Eye (tissue), 1 donor: ENCODE results near the gene CPT1A.

Source experiments
- DNase-seq: peaks from one replicate; pipeline ENCODE4 v3.0.0-alpha.2; 2015

Gene CPT1A

DNA sequence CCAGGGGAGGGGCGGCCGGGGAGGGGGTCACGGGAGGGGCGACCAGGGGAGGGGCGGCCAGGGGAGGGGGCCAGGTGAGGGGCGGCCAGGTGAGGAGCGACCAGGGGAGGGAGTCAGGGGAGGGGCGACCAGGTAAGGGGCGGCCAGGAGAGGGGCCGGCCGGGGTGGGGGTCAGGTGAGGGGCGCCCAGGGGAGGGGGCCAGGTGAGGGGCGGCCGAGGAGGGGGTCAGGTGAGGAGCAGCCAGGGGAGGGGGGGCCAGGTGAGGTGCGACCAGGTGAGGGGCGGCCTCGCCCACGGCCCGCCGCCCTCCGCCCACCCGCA lies 90.8 kb downstream of the CPT1A start:
- no peak for DNase-seq

DNA sequence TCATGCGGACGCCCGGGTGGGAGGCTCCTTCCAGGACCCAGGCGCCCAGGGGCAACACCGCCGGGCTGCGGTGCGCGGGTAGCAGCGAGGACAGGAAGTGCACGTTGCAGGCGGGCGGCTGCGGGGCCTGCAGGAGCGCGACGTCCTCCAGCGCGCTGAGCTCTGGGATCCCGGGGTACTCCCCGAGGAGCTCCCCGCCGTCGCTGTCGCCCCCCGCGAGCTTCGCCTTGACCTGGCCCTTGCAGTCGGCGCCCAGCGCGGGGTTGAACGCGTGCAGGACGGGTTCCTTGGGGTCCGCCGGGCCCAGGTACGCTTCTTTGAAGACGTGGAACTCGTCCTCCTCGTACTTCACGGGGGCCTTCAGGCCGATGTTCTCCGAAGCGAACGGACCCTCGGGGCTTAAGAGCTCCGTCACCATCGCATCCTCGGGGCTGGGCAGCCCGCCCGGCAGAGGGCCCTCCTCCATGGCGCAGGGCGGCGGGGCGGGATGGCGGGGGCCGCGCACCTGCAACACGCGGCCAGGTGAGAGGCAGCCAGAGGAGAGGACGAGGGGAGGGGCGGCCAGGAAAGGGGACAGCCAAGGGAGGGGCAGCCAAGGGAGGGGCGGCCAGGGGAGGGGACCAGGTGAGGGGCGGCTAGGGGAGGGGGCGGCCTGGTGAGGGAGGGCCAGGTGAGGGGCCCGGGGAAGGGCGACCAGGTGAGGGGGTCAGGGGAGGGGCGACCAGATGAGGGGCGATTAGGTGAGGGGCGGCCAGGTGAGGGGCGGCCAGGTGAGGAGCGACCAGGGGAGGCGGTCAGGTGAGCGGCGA lies 91.3 kb downstream of the CPT1A start:
- DNase-seq, result peak; percentile 74

DNA sequence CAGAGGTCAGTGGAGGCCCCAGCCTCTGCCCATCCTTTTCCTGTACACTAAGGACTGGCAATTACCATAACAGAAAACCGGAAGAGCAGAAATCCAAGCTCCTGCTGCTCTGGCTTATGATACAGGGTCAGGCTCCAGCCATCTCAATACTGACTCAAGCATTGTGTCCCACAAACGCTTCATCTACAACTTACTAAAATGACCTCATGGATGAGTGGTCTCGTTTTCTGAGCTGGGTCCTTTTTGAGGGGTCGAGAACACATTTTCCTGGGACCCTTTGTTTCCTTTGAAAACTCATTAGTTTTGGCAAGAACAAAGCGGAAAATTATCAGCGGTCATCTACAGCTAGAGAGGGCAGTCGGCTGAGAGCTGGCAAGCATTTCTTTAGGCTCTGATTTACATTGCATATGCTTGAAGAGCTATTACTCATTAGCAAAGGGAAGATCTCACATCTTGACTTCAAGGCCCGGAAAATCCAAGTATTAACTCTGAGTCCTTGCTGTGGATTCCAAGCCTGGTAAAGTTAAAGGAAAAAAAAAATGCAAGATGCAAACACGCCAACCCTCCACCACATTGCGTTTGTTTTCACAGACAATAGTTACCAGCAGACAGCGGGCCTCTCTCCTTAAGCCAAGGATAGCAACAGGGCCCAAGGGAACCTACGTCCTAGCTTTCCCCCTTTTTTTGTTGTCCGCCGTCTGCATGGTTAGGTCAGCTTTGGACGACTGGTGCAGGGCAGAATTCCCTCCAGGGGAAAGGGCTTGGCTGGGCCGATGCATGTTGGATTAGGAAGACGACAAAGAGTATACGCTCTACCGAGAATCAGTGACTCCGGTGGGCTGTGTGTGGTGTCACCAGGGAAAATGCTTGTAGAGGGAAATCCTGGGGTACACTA lies 92.2 kb downstream of the CPT1A start:
- DNase-seq, result peak; percentile 74

DNA sequence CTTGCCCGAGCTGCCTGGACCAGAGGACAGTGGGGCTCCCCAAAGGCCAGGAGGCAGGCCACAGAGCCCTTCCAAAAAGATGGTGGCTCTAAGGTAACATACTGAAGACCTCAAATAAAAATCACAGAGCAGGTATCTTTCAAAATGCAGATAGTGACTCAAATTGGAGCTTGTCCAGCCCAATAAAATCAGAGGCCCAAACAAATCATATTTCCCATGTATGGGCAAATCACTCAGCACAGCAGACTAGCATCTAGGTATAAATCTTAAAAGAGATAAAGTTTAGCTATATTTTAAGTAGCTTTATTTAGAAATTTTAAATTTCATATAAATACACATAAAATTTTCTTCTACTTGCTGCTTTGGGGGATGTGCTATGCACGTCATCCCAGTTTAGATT lies 93.7 kb downstream of the CPT1A start:
- DNase-seq, result no peak

DNA sequence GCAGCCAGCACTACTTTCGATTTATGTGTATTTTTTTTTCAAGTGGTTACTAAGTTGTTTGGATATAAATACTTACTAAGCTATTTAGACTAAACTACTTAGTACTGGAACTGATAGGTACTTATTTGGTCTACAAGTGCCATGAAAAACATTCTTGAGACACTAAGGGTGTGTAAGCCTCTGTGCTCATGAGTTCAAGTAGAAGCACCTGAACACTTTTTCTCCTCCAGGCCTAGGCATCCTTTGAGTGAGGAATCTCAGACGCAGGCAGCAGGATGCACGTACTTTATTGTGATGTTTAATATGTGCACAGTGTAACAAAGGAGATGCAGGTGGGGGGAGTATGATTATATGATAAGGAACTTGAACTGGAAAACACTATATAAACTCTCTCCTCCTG lies 98.2 kb downstream of the CPT1A start:
- no peak for DNase-seq

DNA sequence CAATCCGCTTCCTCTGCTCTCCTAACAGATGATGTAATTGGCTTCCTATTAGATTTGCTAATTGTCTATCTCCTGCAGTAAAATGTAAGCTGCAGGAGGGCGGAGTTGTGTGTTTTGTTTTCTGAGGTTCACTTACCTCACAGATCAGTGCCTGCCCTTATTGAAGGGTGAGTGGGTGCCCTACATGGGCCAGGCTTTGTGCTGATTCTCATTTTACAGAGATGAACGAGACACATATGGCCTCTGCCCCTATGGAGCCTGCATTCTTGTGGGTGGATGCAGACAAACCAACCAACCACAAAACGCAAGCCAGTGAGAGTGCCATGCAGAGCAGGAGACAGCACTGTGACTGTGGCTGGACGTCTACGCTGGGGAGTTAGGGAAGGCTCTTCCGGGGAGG lies 100.3 kb downstream of the CPT1A start:
- DNase-seq, result no peak

DNA sequence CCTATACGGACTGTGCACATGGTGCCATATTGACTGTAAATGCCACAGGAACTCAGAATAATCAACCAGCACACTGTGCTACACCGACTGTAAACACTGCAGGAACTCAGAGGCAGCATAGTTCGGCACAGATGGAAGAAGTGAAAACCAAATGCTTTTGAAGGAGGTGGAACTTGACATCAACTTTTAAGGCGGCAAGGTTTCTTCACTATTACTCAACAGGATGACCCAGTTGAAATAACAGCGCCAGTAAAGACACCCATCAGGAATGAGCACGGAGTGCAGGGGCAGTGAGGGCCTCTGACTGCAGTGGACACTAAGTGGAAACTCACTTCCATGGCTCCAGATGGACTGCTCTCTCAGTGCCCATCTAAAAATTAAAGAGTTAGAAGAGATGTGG lies 106.1 kb downstream of the CPT1A start:
- no peak for DNase-seq

DNA sequence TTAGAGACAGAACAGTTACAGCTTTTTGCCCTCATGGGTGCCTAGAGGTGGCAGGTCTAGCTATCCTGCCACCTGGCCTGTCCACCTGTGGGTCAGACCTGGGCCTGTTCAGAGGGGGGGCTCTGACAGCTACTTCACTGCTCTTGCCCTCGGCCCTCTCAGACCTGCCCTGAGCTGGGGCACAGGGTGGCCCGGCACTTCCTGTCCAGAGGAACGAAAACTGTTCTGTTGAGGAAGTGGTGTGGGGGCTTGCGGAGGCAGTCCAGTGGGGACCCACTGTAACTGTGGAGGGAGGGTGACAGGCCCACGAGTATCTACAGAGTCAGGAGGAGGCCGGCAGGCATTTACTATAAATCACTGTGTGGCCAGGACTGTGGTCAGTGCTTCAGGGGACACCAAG lies 106.6 kb downstream of the CPT1A start:
- no peak for DNase-seq

DNA sequence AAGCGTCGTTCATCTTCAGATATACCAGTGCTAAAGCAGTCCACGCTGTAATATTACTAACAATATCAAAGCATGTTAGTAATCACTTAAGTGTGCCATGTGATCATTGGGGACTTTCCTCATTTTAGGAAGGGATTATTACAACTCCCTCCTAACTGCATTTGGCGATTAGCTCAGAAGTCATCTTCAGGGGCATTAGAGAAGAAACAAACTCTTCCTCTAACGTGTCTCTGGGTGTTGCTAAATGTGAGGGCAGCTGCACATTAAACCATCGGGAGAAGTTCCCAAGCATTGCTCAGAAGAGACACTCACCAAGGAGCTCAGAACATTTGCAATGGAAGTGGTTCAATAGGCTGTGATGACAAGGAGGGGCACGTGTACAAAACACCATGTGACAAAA lies 107.6 kb downstream of the CPT1A start:
- DNase-seq, result no peak

DNA sequence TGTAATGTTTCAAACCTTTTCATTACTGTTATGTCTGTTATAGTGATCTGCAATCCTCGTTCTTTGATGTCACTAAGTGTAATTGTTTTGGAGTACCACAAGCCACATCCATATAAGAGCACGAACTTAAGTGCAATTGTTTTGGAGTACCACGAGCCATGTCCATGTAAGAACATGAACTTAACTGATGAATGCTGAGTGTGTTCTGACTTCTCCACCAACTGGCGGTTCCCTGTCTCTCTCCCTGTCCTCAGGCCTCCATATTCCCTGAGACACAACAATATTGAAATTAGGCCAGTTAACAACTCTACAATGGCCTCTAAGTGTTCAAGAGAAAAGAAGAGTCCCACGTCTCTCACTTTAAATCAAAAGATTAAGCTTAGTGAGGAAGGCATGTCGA lies 113.9 kb downstream of the CPT1A start:
- no peak for DNase-seq

DNA sequence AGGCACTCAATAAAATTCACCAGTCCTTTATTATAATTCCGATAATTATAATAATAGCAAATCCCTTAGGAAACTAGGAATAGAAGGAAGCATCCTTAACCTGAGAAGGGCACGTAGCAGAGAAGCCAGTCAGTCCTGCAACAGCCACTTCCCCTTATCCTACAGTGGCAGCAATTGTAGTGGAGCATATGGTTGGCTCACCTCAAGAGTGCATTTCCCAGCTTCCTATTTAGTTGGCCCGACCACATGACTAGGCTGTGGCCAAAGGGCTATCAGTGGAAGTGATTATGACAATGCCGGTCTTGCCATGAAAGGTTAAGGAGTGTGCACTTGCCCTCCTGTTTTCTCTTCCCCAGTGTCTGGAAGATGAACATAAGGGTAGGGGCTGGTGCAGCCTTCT lies 117.4 kb downstream of the CPT1A start:
- DNase-seq, result no peak

DNA sequence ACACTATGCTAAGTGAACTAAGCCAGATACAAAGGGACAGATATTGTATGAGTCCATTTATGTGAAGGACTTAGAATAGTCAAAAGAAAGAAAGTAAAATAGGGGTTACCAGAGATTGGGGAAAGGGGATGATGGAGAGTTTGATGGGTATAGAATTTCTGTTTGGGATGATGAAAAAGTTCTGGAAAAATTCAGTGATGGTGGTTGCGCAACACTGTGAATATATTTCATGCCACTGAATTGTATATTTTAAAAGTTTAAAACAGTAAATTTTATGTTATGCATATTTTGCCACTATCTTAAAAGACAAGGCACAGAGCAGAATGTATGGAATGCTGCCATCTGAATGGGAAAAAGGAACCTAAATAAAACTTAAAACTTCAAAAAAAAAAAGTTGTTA lies 119.6 kb downstream of the CPT1A start:
- no peak for DNase-seq

DNA sequence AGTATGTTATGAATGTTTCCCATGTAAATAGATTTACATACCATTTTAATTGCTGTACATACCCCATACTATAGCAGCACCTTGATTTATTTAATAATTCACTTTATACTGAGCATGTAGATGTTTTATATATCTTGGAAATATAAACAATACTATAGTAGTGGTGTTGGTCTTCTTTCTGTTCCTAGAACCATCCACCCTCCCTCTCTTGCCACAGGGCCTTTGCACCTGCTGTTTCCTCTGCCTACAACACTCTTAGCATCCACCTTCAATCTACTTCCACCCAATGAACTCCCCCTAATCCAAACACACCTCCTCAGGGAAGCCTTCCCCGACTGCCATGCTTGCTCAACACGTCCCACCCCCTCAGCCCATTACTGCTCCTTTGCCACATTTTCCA lies 120.6 kb downstream of the CPT1A start:
- no peak for DNase-seq

DNA sequence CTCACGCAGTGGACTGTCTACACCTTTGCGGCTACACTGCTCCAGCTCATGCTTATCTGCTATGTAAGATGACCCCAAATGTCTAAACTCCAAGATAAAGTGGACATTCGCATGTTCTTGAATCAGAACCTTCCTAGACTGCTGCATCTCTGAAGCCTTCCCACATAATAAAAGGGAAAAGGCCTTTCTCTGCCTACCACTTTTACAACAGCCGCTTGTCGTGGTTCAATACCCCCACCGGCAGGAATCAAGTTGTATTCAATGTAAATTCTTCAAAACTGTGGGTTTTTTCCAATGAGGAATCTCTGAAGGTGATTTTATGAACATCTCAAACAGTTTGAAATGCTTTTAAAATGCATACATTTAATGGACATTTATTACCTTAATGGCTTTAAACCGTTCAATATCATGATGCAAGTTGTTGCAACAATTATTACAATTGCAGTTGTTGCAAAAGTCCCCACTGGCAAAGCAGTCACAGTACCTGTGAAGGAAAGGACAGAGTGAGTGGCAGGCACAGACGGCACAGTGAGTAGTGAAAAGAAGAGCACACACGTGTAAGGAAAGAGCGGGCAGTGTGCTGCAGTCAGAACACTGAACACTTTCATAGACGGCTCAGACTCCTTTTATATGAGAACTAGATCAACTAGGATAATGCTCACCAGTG lies 126.1 kb downstream of the CPT1A start:
- no peak for DNase-seq

DNA sequence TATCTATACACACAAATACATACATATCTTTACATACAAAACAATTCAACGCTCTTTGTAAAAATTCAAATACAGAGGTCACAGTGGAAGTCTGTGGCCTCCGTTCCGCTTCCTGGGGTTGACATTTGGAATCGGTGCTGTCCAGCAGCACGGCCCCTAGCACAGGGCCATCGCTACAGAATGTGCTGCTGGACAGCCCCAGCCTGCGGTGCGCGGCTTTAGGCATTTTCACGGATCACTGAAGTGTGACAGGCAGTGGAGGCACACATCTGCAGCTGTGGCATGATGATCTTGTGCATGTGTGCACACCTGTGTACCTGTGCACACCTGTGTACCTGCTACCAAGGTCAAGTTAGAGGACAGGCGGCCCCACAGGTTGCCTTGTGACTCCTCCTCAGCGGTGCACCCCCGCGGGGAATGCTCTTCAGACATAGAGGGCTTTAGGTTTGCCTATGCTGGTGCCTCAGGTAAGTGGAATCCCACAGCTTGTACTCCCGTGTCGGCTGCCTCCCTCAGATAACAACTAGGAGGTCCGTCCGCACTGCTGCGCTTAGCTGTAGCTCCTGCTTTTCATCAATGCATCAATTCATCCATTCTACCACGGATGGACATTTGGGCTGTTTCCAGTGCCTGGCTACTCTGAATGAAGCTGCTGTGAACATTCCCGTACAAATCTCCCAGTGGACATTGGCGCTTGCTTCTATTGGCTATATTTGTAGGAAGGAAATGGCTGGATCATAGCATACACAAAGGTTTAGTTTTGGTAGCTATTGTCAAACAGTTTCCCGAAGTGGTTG lies 127.5 kb downstream of the CPT1A start:
- DNase-seq, result no peak

DNA sequence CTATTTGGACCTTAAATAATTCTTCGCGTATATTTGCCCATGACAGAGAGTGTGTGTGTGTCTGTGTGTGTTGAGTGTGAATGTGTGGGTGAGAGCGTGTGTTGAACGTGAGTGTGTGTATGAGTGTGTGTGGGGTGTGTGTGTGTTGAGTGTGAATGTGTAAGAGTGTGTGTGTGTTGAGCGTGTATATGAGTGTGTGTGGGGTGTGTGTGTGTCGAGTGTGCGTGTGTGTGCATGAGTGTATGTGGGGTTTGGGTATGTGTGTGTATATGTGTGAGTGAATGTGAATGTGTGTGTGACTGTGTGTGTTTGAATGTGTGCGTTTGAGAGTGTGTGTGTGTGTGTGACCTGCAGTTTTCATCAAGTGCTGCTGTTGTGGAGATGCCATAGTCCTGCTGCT lies 130.6 kb downstream of the CPT1A start:
- no peak for DNase-seq

DNA sequence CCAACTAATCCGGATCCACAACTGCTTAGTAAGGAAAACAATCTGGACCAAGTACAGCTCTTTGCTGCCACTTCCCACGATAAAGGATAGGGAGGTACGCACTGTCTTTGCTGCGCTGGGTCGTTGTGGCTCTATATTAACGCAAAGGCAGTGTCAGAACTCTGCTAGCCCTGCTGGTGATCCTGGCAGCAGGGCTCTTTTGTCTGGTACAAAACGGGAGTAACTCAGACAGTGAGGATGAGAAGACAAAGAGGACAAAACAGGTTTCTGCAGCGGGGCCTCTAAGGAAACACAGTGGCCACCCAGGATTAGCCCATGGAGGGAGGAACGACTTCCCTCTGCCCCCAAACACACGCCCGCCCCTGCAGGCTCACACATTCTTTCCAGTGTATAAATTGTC lies 131.3 kb downstream of the CPT1A start:
- peak; percentile 46 for DNase-seq

DNA sequence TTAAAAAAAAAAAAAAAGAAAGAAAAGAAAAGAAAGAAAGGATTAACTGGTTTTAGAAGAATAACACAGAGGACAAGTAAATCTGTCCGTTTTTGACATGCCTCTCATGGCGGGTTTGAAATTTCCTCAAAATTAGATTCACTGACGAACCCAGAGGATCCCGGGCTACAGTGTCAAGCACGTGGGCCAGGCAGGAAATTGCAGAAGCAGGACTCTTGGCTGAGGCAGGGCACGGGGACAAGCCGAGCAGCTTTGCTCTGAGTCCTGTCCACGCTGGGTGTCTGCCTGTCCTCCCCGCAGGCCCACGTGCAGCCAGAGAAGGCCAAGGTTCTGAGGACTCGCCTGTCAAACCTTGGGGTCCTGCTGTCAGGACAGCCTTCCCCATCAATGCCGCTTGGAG lies 132.7 kb downstream of the CPT1A start:
- DNase-seq, result no peak

DNA sequence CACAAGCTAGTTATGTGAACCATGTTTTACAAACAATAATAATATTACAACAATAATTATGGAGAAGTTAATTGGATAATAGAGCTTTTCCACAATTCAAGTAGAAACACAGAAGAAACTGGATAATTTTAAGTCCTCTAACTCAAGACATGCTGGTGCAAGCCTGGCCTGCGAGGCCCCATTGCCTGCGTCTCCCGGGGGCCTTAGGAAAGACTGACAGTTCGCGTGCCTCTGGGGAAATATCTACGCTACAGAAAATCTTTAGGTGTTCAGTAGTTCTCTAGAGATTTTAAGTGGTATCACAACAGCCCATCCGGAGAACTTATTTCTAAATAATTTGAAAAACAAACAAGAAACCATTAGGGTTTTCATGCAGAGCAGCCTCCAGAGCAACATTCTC lies 134.2 kb downstream of the CPT1A start:
- no peak for DNase-seq

DNA sequence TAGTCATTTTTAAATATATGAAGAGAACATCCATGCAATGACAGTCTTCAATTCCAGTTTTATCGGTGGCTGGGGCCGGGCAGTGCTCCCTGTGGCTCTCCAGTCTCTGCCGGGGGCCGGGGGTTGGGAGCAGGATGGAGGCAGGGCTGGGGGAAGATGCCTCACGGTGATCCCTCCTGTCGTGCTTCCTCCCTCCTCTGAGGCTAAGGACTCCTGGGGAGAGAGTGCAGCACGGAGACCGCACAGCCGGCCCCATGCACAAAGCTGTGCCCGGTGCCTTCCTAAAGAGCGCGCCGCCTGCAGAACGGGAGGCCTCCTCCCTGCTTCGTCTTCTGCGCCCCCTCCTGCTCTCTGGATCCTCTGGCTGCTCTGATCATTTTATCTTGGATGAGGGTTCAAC lies 136.8 kb downstream of the CPT1A start:
- peak; percentile 37 for DNase-seq
